Vagina (tissue), 2 donors: ENCODE results near the gene CREBBP.

Source experiments
- CTCF ChIP-seq, 3 experiments: fragments of 450-650 bp in 2 of 3; fragments of 200-600 bp in 1 of 3; sonication (generic) in 1 of 3; IDR thresholded peaks; one replicate each; pipeline ENCODE4 v1.5.1; 2017 to 2019; ENCODE audit warnings: antibody characterized with exemption in 3 of 3, mild to moderate bottlenecking in 2 of 3, moderate library complexity in 2 of 3
- POLR2A ChIP-seq, 2 donors: fragments of 450-650 bp; IDR thresholded peaks; one replicate each; pipeline ENCODE4 v1.6.1; 2017; ENCODE audit warnings: antibody characterized with exemption in 2 of 2, mild to moderate bottlenecking in 2 of 2, moderate library complexity in 2 of 2

GRCh38 chr16:3808308-3809063 is 72.0 kb downstream of the CREBBP start:
- TF ChIP-seq POLR2A (IDR thresholded peaks at IDR 0.05): no peak
- TF ChIP-seq CTCF (IDR thresholded peaks at IDR 0.05): no peak
